Putamen (tissue), 1 donor: ENCODE data around the gene ZBTB32.

ENCODE experiments used
- DNase-seq: peaks from one replicate; pipeline ENCODE4 v3.0.0-alpha.2; 2016; ENCODE audit warnings: low spot score

ZBTB32 gene

DNA sequence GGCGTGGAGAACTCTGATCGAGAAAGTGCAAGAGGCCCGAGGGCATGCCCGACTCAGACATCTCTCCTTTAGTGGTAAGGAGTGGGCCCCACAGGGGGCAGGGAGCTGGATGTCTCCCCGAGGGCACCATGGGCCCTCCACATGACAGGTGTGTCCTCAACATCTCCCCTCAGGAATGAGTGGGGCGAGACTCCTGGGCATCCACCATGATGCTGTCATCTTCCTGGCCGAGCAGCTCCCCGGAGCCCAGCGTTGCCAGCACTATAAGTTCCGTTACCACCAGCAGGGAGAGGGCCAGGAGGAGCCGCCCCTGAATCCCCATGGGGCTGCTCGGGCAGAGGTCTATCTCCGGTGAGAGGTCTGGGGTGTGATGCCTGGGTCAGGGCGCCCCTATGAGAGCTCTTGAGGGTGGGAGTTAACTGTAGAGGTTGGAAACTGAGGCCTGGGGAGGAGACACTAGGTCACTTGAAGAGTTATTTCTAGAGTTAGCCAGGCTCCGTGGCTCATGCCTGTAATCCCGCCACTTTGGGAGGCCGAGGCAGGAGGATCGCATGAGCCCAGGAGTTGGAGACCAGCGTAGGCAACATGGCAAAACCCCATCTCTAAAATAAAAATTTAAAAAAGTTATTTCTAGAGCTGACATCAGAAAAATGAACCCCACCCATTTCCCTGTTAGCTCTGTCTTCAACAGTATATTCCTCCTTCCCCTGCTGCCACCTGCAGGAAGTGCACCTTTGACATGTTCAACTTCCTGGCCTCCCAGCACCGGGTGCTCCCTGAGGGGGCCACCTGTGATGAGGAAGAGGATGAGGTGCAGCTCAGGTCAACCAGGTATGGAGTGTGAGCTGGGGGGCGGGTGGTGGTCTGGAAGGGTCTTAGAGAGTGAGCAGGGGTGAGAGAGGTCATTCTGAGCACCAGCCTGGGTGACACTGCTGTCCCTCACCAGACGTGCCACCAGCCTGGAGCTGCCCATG lies 32.8 kb downstream of the ZBTB32 start:
- DNase-seq, result no peak

GRCh38 chr19:35738021-35738886 lies 33.9 kb downstream of the ZBTB32 start:
- DNase-seq, result no peak

GRCh38 chr19:35738887-35739229 lies 34.5 kb downstream of the ZBTB32 start:
- no peak for DNase-seq

DNA sequence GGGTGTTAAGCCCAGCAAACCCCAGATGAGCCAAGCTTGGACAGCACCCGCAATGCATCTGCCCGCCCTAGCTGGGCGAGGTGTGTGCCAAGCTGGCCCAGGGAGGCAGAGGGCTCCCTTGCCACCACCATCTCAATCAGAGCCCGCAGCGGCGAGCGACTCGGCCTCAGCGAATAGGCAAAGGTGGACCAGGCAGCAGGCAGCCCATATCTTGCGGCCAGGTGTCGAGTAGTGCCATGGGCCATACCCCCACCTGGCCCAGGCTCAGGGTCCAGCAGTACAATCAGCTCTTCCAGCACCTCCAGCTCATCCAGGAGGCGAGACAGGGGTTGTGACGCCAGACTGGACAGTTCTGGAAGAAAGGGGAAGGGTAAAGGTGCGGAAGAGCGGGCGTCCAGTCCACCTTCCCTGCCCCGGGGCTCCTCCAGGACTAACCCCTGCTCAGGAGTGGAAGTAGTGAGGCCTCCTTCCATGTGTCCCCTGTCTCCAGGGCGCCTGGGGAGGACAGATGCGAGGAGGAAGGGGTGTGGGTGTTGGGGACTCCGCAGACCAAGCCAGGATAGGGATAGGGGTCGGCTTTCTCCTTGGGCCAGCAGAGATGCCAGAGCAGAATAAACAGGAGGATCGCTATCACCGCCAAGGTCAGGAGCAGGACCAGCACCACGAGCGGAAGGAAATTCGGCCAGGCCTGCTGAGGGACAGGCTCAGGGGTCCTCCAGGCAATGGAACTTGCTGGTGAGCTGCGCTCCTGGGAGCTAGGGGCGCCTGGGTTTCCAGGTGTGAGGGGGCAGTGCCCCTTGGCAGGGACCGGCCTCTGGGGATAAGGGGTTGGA lies 35.1 kb downstream of the ZBTB32 start:
- no peak for DNase-seq

DNA sequence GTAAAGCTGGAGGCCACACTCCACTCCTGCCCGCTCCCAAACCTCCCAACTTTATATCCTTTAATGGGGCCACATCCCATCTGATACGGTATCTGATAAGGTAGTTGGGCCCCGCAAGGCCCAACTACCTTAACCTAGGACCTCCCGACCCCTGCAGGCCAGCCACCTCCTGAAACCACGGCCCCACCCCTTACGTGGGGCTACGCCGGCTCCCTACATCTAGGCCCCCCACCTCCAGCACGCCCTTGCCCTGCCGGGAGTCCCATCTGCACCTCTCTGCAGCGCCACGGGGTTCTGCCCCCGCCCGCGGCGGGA lies 35.7 kb downstream of the ZBTB32 start:
- DNase-seq, result no peak

DNA sequence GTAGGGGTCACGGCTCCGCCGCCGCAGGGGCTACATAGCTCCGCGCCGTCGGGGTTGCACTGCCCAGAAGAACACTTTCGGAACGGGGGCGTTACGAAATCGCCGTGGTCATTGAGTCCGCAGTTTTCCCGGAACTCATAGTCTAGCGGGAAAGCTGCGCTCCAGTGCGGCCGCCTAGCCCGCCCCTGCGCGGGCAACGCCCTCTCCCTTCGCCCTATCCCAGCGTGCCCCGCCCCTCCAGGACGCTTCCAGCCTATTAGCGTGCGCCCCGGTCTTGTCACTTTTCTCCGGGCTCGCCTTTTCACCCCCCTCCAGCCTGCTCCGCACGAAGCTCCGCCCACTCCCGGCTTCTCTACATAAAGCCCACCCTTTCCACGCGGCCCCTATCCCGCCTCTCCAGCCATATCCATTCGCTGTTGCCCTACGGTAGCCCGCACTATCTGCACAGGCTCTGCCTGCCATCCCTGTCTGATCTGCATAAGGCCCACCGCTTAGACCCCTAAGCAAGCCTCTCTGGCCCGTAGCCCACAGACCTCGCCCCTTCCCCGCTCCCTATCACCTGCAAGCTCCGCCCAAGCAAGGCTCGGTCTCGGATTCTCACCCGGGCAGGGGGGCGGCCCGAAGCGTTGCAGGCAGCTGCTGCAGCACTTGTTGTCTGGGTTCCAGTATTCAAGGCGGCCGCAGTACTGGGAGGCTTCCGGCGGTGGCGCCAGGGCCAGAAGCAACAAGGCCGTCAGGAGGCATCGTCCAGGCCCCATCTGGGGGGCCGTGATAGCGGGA lies 36.3 kb downstream of the ZBTB32 start:
- peak; percentile 98 for DNase-seq

- DNase-seq, result no peak
These were observed 36.8 kb downstream of the ZBTB32 start for GRCh38 chr19:35741203-35741515.

DNA sequence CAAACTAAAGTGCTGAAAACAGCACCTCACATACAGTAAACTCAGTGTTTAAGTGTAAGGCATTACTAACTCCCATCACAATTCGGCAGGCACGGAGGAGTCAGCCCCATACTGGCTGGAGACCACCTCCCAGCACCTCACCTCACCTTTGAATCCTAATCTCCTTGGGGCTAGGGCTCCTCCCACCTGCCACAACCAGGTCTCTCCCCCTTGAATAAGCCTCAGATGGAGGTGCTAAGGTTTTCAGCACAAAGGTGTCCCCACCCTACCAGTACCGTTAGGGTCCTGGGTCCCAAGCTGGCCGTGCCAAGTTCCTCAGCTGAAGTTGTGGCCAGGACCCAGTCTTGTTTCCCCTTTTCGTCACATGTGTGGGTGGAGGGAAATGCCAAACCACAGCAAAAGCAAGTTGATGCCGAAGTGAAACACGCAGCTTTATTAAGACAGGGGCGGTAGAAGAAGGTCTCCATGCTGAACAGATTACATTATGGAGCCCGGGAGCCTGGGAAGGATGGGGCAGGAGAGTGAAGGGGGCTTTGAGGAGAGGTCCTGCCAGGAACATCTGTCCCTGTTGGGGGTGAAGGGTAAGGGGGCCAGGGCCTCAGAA lies 37.9 kb downstream of the ZBTB32 start, which contains the start of gene IGFLR1:
TSS of gene IGFLR1 (minus strand) at position 332 of the 604 bp plus-strand sequence. CDS start 1,272 bp downstream, outside the sequence.
- DNase-seq, result no peak

DNA sequence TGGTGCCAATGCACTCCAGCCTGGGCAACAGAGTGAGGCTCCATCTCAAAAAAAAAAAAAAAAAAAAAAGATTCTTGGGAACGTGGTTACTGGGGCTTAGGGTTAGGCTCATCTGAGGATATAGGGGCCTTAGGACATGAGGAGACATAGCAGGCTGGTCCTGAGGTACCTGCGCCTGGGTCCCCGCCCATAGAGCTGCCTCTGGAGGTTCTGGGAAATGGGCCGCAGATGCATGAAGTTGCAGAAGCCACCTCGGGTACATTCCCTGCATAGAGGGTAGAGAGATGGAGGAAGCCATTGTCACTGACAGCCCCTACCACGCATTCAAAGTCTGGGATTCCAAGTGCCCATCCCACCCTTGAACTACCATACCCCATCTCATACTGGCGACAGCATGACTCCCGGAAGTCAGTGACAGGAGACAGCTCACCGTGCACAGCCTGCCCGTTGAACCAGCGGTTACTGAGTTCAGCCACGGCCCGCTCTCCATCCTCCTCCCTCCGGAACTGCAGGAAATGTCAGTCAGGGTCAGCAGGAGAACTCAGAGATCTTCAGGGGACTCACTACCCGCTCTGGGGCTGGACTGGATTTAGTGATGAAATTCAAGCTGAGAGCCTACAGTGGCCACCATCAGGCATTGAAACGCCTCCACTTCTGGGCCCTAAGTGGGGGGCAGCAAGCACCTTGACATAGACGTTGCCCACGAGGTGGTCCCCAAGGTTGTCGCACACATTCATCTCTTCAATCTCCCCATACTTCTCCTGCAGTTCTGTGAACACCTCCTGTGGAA lies 39.5 kb downstream of the ZBTB32 start:
- DNase-seq, result no peak

GRCh38 chr19:35744430-35745327 lies 40.3 kb downstream of the ZBTB32 start:
- peak; percentile 96 for DNase-seq

GRCh38 chr19:35745328-35746086 lies 41.1 kb downstream of the ZBTB32 start, which contains the start of the genes PSENEN and U2AF1L4:
Gene PSENEN, plus strand, starts transcription at chr19:35745651. Its CDS starts 280 bp downstream, at chr19:35745931.
Gene U2AF1L4, minus strand, starts transcription at chr19:35745418. Its CDS starts 27 bp downstream, at chr19:35745391.
- DNase-seq, result peak; percentile 100

DNA sequence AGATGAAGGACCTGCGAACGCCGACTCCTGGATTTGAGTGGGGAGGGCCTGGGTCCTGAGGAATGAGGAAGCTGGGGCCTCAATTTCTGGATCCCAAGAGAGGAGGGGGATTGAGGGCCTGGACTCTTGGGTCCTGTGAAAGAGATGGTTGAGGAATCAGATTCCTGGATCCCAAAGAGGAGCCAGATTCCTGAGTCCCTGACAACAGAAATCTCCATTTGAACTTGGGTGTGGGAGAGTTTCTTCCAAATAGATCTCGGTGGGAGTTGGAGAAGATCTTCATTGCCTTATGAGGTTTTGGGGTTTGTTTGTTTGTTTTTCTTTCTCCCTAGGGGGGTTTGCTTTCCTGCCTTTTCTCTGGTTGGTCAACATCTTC lies 41.7 kb downstream of the ZBTB32 start:
- DNase-seq, result no peak

DNA sequence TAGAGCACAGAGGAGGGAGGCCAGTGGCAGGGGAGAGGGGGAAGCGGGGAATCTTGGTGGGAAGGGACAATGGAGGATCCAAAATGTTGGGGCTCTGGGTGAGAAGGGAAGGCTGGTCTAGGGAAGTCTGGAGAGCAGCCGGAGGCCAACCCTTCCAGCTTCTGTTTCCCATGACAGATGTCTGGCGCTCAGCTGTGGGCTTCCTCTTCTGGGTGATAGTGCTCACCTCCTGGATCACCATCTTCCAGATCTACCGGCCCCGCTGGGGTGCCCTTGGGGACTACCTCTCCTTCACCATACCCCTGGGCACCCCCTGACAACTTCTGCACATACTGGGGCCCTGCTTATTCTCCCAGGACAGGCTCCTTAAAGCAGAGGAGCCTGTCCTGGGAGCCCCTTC lies 42.2 kb downstream of the ZBTB32 start:
- DNase-seq, result no peak

DNA sequence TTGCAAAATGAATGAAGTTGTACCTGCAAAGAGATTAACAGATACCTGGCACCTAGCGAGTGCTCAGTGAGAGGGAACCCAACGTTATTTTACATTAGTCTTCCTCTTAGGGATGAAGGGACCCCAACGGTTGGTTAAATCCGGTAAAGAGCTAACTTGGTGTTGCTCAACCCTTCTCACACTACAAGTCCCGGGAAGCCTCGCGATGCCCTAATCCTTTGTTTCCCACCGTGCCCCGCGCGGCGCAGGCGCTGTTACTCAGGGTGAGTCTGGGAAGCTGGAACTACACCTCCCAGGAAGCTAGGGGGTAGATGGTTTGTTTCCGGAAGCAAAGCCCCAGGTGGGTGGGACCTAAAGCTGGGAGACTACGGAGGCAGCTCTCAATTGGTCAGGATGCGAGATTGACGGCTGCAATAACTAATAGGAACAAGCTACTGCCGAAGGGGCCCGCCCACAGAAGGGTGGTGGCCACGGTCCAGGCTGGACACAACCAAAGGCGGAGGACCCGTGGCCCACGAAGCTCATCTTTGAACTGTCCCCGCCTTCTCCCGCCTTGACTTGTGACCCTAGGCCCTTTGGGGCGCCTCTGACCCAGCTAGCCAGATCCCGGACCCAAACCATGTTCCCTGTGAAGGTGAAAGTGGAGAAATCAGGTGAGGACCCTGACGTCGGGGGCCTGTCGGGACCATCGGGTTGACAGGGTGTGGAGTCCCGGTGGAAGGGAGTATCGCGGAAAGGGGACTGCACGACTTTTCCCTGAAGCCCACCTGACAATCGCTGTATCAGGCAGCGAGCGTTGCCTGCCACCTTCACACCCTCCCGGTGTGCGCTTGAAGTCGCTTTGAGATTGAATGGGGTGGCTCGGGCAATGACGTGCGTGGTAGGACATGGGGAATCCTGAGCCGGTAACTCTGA lies 44.0 kb downstream of the ZBTB32 start, which contains the start of gene LIN37:
TSS of gene LIN37 (plus strand) at position 471 of the 915 bp plus-strand sequence. CDS start at position 620, 149 bp downstream.
- peak; percentile 100 for DNase-seq

GRCh38 chr19:35750167-35750566 lies 45.8 kb downstream of the ZBTB32 start:
- DNase-seq, result no peak

DNA sequence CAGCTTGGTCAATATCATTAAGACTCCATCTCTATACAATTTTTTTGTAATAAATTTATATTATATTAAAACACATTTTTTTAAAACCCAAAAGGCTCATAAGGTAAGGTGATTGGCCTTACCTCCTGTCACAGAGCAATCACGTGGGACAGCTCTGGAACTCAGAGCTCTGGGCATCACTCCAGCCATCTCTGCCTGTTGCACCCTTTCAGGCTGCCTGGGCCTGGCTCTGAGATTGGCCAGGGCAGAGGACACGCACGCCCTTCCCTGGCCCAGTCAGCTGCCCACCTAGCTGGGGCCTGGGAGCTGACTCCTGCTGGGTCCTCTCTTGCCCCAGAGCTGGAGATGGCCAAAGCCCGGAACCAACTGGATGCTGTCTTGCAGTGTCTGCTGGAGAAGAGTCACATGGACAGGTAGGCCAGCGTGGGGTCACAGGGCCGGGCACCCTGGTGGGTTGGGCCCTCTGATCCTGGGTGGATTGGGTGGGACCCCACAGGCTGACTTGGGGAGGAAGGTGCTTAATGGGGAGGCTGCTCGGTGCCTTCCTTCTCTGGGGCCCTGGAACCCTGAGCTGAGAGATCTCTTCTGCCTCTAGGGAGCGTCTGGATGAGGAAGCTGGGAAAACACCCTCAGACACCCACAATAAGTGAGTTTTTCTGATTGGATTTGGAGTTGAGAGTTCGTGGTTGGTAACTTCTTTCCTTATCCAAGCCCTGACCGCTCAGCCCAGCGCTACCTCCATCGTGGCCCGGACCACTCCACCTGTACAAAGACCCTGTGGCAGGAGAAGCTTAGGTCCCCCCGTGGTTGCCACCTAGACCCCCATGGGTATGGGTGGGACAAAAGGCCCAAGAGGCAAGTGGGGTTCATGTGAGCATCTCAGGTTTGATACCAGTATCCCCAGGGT lies 47.7 kb downstream of the ZBTB32 start:
- DNase-seq, result no peak
